ENCODE results near the gene PRKAB2.

Gene PRKAB2

DNA sequence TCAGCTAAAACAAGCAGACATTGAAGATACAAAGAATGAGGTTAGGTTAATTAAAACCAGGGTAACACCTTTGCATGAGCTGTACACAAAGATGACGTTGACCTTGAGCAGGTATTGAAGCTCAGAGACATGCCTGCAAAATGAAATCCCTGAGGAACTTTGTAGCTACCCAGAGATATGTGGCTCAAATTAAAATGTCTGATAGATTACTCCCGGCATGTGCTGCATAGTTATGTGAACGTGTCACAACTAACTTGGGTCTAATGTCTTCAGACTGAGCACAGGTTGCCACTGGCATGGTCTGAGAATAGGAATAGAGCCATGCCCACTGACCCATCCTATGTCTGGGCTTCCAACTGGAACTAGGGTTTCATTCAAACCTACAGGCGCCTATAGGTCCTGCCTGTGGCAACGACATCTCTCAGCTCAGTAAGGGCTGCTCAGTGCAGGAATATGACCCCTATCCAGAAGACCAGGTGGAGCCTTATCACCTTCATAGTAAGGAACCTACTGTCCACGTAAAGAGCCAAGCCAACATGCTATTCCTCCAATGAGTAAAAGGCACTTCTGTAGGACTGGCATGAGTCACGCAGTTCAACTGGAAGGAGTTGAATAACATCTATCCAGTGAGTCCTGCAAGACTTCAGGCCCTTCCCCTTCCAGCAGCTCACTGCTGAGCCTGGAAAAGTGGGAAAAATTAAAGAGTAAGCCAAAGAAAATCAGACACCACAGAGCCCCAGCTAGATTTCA lies 60.7 kb downstream of the PRKAB2 start:
- TF ChIP-seq, protein P1, sequence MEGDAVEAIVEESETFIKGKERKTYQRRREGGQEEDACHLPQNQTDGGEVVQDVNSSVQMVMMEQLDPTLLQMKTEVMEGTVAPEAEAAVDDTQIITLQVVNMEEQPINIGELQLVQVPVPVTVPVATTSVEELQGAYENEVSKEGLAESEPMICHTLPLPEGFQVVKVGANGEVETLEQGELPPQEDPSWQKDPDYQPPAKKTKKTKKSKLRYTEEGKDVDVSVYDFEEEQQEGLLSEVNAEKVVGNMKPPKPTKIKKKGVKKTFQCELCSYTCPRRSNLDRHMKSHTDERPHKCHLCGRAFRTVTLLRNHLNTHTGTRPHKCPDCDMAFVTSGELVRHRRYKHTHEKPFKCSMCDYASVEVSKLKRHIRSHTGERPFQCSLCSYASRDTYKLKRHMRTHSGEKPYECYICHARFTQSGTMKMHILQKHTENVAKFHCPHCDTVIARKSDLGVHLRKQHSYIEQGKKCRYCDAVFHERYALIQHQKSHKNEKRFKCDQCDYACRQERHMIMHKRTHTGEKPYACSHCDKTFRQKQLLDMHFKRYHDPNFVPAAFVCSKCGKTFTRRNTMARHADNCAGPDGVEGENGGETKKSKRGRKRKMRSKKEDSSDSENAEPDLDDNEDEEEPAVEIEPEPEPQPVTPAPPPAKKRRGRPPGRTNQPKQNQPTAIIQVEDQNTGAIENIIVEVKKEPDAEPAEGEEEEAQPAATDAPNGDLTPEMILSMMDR (IDR thresholded peaks at IDR 0.05; ENCODE audit: low read length), result no peak
- no peak for TF ChIP-seq EZH2 (IDR thresholded peaks at IDR 0.05; ENCODE audit: borderline replicate concordance, low read length)
- Histone ChIP-seq H3K9ac (ENCODE audit: low read length) (no peak overlapping the region), H2AFZ (ENCODE audit: low read length) (no peak overlapping the region), H3K4me2 (ENCODE audit: low read length) (no peak overlapping the region), H3K36me3 (ENCODE audit: insufficient read depth, low read length) (no peaks in the 10 kb centered on the region), H3K79me2 (ENCODE audit: insufficient read depth, low read length) (no peaks in the 10 kb centered on the region), H3K9me3 (ENCODE audit: low read length) (no peaks in the 10 kb centered on the region), H3K9me2 (ENCODE audit: low read depth, low read length) (no peaks in the 10 kb centered on the region), H3K27me3 (ENCODE audit: insufficient read depth, low read length) (peaks cover 4% of the 10 kb centered on the region; the same call in 1 of the 2 replicates), H3F3A (ENCODE audit: insufficient read depth, low read length) (no peaks in the 10 kb centered on the region), H3K4me1 (ENCODE audit: insufficient read depth, low read length, severe bottlenecking) (no peaks in the 10 kb centered on the region), H3K27ac (ENCODE audit: low read depth, low read length, poor library complexity, severe bottlenecking) (no peak overlapping the region), H3K4me3 (ENCODE audit: low read depth, low read length, poor library complexity, severe bottlenecking) (no peak overlapping the region), H4K20me1 (ENCODE audit: insufficient read depth, low read length) (no peaks in the 10 kb centered on the region)

DNA sequence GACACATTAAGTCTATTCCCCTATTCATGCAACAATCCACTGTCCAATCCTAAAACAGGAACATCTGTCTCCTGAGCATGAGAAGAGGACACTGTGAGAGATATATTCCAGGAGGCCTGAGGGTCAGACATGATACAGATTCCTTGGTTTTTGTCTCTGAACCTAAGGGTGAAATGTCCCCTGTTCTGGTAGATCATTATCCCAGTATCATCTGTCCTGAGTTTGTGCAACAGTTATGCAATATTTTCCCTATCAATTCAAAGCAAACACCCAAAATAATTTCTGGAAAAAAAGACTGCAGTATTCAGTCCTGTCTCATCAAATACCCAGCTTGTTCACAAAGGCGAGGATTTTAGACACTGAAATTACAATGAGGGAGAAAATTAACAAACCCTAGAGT lies 61.4 kb downstream of the PRKAB2 start:
- H3K9me2 ChIP-seq (ENCODE audit: low read depth, low read length), result no peaks in the 10 kb centered on the region
- H3K9me3 ChIP-seq (ENCODE audit: low read length), result no peaks in the 10 kb centered on the region
- no peak overlapping the region for H3K4me3 ChIP-seq (ENCODE audit: low read depth, low read length, poor library complexity, severe bottlenecking)
- no peaks in the 10 kb centered on the region for H4K20me1 ChIP-seq (ENCODE audit: insufficient read depth, low read length)
- no peak overlapping the region for H2AFZ ChIP-seq (ENCODE audit: low read length)
- no peak for TF ChIP-seq EZH2 (IDR thresholded peaks at IDR 0.05; ENCODE audit: borderline replicate concordance, low read length)
- H3K9ac ChIP-seq (ENCODE audit: low read length), result no peak overlapping the region
- no peaks in the 10 kb centered on the region for H3F3A ChIP-seq (ENCODE audit: insufficient read depth, low read length)
- H3K27ac ChIP-seq (ENCODE audit: low read depth, low read length, poor library complexity, severe bottlenecking), result no peak overlapping the region
- peaks cover 4% of the 10 kb centered on the region; the same call in 1 of the 2 replicates for H3K27me3 ChIP-seq (ENCODE audit: insufficient read depth, low read length)
- no peaks in the 10 kb centered on the region for H3K79me2 ChIP-seq (ENCODE audit: insufficient read depth, low read length)
- no peak overlapping the region for H3K4me2 ChIP-seq (ENCODE audit: low read length)
- H3K36me3 ChIP-seq (ENCODE audit: insufficient read depth, low read length), result no peaks in the 10 kb centered on the region
- no peaks in the 10 kb centered on the region for H3K4me1 ChIP-seq (ENCODE audit: insufficient read depth, low read length, severe bottlenecking)

DNA sequence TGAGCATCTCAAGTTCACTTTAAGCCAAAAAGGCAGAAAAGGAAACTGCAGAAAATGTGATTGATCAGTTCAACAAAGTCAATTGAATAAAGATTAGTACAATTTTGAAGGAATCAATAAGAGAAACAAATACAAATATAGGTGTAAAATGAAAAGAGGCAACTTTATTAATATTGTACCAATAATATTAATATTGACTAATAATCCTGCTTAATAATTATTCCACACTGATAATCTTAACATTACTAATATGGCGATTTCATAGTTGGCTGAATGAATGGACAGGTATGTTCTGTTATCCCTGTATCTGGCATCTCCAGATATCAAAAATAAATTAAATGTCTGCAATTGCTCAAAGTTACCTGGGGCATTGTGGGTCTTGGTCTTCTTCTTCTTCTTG lies 61.8 kb downstream of the PRKAB2 start:
- Histone ChIP-seq H3K36me3 (ENCODE audit: insufficient read depth, low read length) (no peaks in the 10 kb centered on the region), H3K4me1 (ENCODE audit: insufficient read depth, low read length, severe bottlenecking) (no peaks in the 10 kb centered on the region), H2AFZ (ENCODE audit: low read length) (no peak overlapping the region), H3K4me2 (ENCODE audit: low read length) (no peak overlapping the region), H3K9me2 (ENCODE audit: low read depth, low read length) (no peaks in the 10 kb centered on the region), H3K9ac (ENCODE audit: low read length) (no peak overlapping the region), H3F3A (ENCODE audit: insufficient read depth, low read length) (no peaks in the 10 kb centered on the region), H3K4me3 (ENCODE audit: low read depth, low read length, poor library complexity, severe bottlenecking) (no peak overlapping the region), H3K9me3 (ENCODE audit: low read length) (no peaks in the 10 kb centered on the region), H4K20me1 (ENCODE audit: insufficient read depth, low read length) (no peaks in the 10 kb centered on the region), H3K27ac (ENCODE audit: low read depth, low read length, poor library complexity, severe bottlenecking) (no peak overlapping the region), H3K27me3 (ENCODE audit: insufficient read depth, low read length) (peaks cover 4% of the 10 kb centered on the region; the same call in 1 of the 2 replicates), H3K79me2 (ENCODE audit: insufficient read depth, low read length) (no peaks in the 10 kb centered on the region)
- TF ChIP-seq EZH2 (IDR thresholded peaks at IDR 0.05; ENCODE audit: borderline replicate concordance, low read length), result no peak
- TF ChIP-seq, protein P1 (IDR thresholded peaks at IDR 0.05; ENCODE audit: low read length), result no peak

- Histone ChIP-seq H3K4me3 (ENCODE audit: low read depth, low read length, poor library complexity, severe bottlenecking) (no peak overlapping the region), H2AFZ (ENCODE audit: low read length) (no peak overlapping the region), H3K9ac (ENCODE audit: low read length) (no peak overlapping the region), H3F3A (ENCODE audit: insufficient read depth, low read length) (no peaks in the 10 kb centered on the region), H3K4me1 (ENCODE audit: insufficient read depth, low read length, severe bottlenecking) (no peaks in the 10 kb centered on the region), H3K36me3 (ENCODE audit: insufficient read depth, low read length) (no peaks in the 10 kb centered on the region), H3K27ac (ENCODE audit: low read depth, low read length, poor library complexity, severe bottlenecking) (no peak overlapping the region), H3K9me2 (ENCODE audit: low read depth, low read length) (no peaks in the 10 kb centered on the region), H3K27me3 (ENCODE audit: insufficient read depth, low read length) (peaks cover 4% of the 10 kb centered on the region; the same call in 1 of the 2 replicates), H3K4me2 (ENCODE audit: low read length) (no peak overlapping the region), H3K9me3 (ENCODE audit: low read length) (no peaks in the 10 kb centered on the region), H4K20me1 (ENCODE audit: insufficient read depth, low read length) (no peaks in the 10 kb centered on the region), H3K79me2 (ENCODE audit: insufficient read depth, low read length) (no peaks in the 10 kb centered on the region)
- no peak for TF ChIP-seq EZH2 (IDR thresholded peaks at IDR 0.05; ENCODE audit: borderline replicate concordance, low read length)
- TF ChIP-seq, protein P1 (IDR thresholded peaks at IDR 0.05; ENCODE audit: low read length), result no peak
Observed at GRCh38 chr1:147109762-147110161, 62.5 kb downstream of the PRKAB2 start.

Measured in OCI-LY1 (cell line).